OCI-LY1 (cell line): ENCODE data around the gene ABLIM1.

Experiments
- H2AFZ ChIP-seq: fragments of 200-600 bp; sonication (generic), shearing (Covaris generic); 2 replicates; pipeline ENCODE4 v1.6.0; 2014; ENCODE audit warnings: antibody characterized with exemption, mild to moderate bottlenecking, low read length
- H3F3A ChIP-seq: fragments of 200-600 bp; sonication (generic), shearing (Covaris generic); 2 replicates; pipeline ENCODE4 v1.6.0; 2014; ENCODE audit warnings: mild to moderate bottlenecking, antibody characterized with exemption, low read length, moderate library complexity; ENCODE audit not compliant: insufficient read depth
- H3K27ac ChIP-seq: fragments of 200-600 bp; sonication (generic); 2 replicates; pipeline ENCODE4 v1.5.1; 2014; ENCODE audit warnings: low read length, mixed run types, mild to moderate bottlenecking, low read depth; ENCODE audit not compliant: poor library complexity, severe bottlenecking
- H3K27me3 ChIP-seq: fragments of 200-600 bp; sonication (generic); 2 replicates; pipeline ENCODE4 v1.6.0; 2014; ENCODE audit warnings: antibody characterized with exemption, mild to moderate bottlenecking, low read length, moderate library complexity; ENCODE audit not compliant: insufficient read depth
- H3K36me3 ChIP-seq: fragments of 200-600 bp; sonication (generic); 2 replicates; pipeline ENCODE4 v1.6.1; 2014; ENCODE audit warnings: mild to moderate bottlenecking, antibody characterized with exemption, low read length, moderate library complexity, mixed read lengths; ENCODE audit not compliant: insufficient read depth
- H3K4me1 ChIP-seq: fragments of 200-600 bp; sonication (generic); 2 replicates; pipeline ENCODE4 v1.5.1; 2014; ENCODE audit warnings: mild to moderate bottlenecking, low read length, moderate library complexity; ENCODE audit not compliant: insufficient read depth, severe bottlenecking
- H3K4me2 ChIP-seq: fragments of 200-600 bp; sonication (generic), shearing (Covaris generic); 2 replicates; pipeline ENCODE4 v1.6.1; 2014; ENCODE audit warnings: low read length
- H3K4me3 ChIP-seq: fragments of 200-600 bp; sonication (generic); 2 replicates; pipeline ENCODE4 v1.5.1; 2014; ENCODE audit warnings: low read length, low read depth, mild to moderate bottlenecking, mixed read lengths; ENCODE audit not compliant: poor library complexity, severe bottlenecking
- H3K79me2 ChIP-seq: fragments of 200-600 bp; shearing (Covaris generic); 2 replicates; pipeline ENCODE4 v1.6.1; 2016; ENCODE audit warnings: mixed run types, low read length, mixed read lengths; ENCODE audit not compliant: insufficient read depth
- H3K9ac ChIP-seq: fragments of 200-600 bp; sonication (generic), shearing (Covaris generic); 2 replicates; pipeline ENCODE4 v1.6.1; 2014; ENCODE audit warnings: mild to moderate bottlenecking, low read length, mixed read lengths
- H3K9me2 ChIP-seq: fragments of 200-600 bp; sonication (generic), shearing (Covaris generic); 2 replicates; pipeline ENCODE4 v1.6.1; 2014; ENCODE audit warnings: low read depth, mild to moderate bottlenecking, low read length, mixed read lengths
- H3K9me3 ChIP-seq: fragments of 200-600 bp; shearing (Covaris generic); 2 replicates; pipeline ENCODE4 v1.6.1; 2014; ENCODE audit warnings: low read length, mixed read lengths
- H4K20me1 ChIP-seq: fragments of 200-600 bp; sonication (generic), shearing (Covaris generic); 2 replicates; pipeline ENCODE4 v1.6.0; 2016; ENCODE audit warnings: mild to moderate bottlenecking, low read length; ENCODE audit not compliant: insufficient read depth
- EZH2 ChIP-seq: fragments of 200-600 bp; sonication (generic), shearing (Covaris generic); IDR thresholded peaks from 2 replicates; pipeline ENCODE4 v1.8.0; 2017; ENCODE audit warnings: borderline replicate concordance, mixed run types, mild to moderate bottlenecking, antibody characterized with exemption, low read length, moderate library complexity, mixed read lengths
- TF ChIP-seq, protein P1 (sequence below): fragments of 200-600 bp; sonication (generic), shearing (Covaris generic); IDR thresholded peaks from 2 replicates; pipeline ENCODE4 v1.5.1; 2017; ENCODE audit warnings: mild to moderate bottlenecking, antibody characterized with exemption, low read length, moderate library complexity, mixed read lengths

The ABLIM1 gene

DNA sequence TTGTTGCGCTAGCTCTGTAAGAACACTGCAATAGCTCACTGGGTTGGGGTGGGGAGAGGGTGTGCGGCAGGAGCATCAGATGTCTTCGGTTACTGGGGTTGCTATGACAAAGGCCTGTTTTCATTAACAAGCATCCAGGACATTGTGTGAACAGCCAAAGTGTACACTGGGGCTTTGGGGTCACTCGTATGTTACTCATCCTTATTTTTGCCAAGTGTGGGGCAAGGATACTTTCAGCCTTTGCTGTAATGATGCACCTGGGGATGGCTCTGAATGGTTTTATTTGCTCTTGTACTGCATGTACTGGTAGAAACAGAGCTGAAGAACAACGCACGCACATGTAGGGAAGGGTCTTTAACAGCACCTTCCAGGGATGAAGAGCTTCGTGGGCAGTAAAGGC, 180.8 kb downstream of the ABLIM1 start:
- Histone ChIP-seq H3K9ac (no peak overlapping the region), H2AFZ (no peak overlapping the region), H4K20me1 (no peaks in the 10 kb centered on the region), H3K27me3 (no peaks in the 10 kb centered on the region), H3K27ac (no peak overlapping the region), H3K36me3 (peaks cover 27% of the 10 kb centered on the region; the same call in 1 of the 2 replicates), H3K4me2 (no peak overlapping the region), H3K4me3 (no peak overlapping the region), H3K4me1 (peaks cover 9% of the 10 kb centered on the region), H3K9me3 (no peaks in the 10 kb centered on the region), H3K79me2 (no peaks in the 10 kb centered on the region), H3F3A (no peaks in the 10 kb centered on the region), H3K9me2 (no peaks in the 10 kb centered on the region)
- no peak for TF ChIP-seq EZH2
- TF ChIP-seq, protein P1, sequence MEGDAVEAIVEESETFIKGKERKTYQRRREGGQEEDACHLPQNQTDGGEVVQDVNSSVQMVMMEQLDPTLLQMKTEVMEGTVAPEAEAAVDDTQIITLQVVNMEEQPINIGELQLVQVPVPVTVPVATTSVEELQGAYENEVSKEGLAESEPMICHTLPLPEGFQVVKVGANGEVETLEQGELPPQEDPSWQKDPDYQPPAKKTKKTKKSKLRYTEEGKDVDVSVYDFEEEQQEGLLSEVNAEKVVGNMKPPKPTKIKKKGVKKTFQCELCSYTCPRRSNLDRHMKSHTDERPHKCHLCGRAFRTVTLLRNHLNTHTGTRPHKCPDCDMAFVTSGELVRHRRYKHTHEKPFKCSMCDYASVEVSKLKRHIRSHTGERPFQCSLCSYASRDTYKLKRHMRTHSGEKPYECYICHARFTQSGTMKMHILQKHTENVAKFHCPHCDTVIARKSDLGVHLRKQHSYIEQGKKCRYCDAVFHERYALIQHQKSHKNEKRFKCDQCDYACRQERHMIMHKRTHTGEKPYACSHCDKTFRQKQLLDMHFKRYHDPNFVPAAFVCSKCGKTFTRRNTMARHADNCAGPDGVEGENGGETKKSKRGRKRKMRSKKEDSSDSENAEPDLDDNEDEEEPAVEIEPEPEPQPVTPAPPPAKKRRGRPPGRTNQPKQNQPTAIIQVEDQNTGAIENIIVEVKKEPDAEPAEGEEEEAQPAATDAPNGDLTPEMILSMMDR: no peak

DNA sequence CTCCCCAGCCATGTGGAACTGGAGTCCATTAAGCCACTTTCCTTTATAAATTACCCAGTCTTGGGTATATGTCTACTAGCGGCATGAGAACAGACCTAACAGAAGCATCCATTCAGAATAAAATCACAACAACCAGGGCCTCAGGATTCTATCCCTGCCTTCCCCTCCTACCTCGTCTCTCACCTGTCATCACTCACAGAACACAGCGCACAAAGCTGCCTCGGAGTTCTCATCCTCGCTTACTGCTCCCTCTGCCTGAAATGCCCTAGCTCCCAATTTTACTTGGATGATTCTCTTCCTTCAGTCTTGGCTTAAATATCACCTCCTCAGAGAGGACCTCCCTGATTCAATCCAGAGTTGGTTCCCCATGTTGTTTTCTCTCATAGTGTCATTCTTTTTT, 183.1 kb downstream of the ABLIM1 start:
- H3K4me2 ChIP-seq: no peak overlapping the region
- no peak overlapping the region for H3K27ac ChIP-seq
- H3K36me3 ChIP-seq: peaks cover 14% of the 10 kb centered on the region; the same call in 1 of the 2 replicates
- H3K9me3 ChIP-seq: no peaks in the 10 kb centered on the region
- no peaks in the 10 kb centered on the region for H4K20me1 ChIP-seq
- no peaks in the 10 kb centered on the region for H3F3A ChIP-seq
- no peaks in the 10 kb centered on the region for H3K79me2 ChIP-seq
- H3K9me2 ChIP-seq: no peaks in the 10 kb centered on the region
- no peak overlapping the region for H2AFZ ChIP-seq
- no peak overlapping the region for H3K9ac ChIP-seq
- peaks cover 16% of the 10 kb centered on the region for H3K4me1 ChIP-seq
- H3K4me3 ChIP-seq: no peak overlapping the region
- TF ChIP-seq, protein P1: no peak
- no peak for TF ChIP-seq EZH2
- H3K27me3 ChIP-seq: no peaks in the 10 kb centered on the region

DNA sequence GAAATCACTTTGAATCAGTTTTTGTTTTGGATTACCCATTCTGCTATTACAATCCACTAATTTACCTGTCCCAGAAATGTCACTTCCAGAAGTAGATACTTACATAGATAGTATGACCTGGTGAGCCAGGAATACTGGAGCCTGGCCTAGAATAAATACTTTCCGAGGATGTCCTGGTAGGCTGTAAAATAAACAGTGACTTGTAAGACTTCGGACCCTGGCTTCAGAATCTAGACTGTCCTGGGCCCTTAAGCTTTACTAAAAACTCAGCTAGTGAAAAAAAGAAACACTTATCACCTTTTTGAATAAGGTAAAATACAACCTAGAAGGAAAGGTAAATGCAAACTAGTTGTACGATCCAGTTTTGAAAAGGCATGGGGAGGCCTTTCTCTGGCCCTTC, 184.3 kb downstream of the ABLIM1 start:
- Histone ChIP-seq H3K4me2 (no peak overlapping the region), H3K27ac (no peak overlapping the region), H3K27me3 (no peaks in the 10 kb centered on the region), H4K20me1 (no peaks in the 10 kb centered on the region), H3K4me1 (peaks cover 16% of the 10 kb centered on the region), H3K9ac (no peak overlapping the region), H3F3A (no peaks in the 10 kb centered on the region), H3K9me3 (no peaks in the 10 kb centered on the region), H3K4me3 (no peak overlapping the region), H3K36me3 (peaks cover 11% of the 10 kb centered on the region; the same call in 1 of the 2 replicates), H3K79me2 (no peaks in the 10 kb centered on the region), H3K9me2 (no peaks in the 10 kb centered on the region), H2AFZ (no peak overlapping the region)
- TF ChIP-seq, protein P1: no peak
- no peak for TF ChIP-seq EZH2
